Measurements from ENCODE around the gene PSPH. TPM values are rescaled to one million over a fixed set of nuclear protein-coding genes. Genes with fewer than 3 reads are reported as not detected.

The PSPH gene
- total and polyA plus RNA-seq, 2 donors (not counting 1 experiment from before 2014, with no cell fraction given) = 2.0 to 6.2 TPM

- peaks cover 43% of the 10 kb centered on the region for H4K20me1 ChIP-seq (ENCODE audit: control insufficient read depth, insufficient read depth, low read length, poor library complexity, severe bottlenecking)
- peaks cover 43% of the 10 kb centered on the region for H3K79me2 ChIP-seq (ENCODE audit: control insufficient read depth, insufficient read depth, low read length)
- ATAC-seq (ENCODE audit: low read depth) (no peak), DNase-seq (no peak)
- H3K4me3 Mint-ChIP-seq = no peak overlapping the region
- ChIA-PET POLR2A (no interaction called here), CTCF (no interaction called here)
- no peaks in the 10 kb centered on the region for H3K27me3 ChIP-seq (replicated peaks in 1 of 4; ENCODE audit: control extremely low read depth in 1 of 4, control insufficient read depth in 3 of 4, insufficient read depth in 4 of 4, low read length in 3 of 4)
- H3K27ac ChIP-seq (ENCODE audit: low read length in 2 of 2) = no peak overlapping the region
- H3K4me2 ChIP-seq (replicated peaks; ENCODE audit: low read depth, low read length, poor library complexity, severe bottlenecking) = no peak overlapping the region
- peaks cover 3 to 15% of the 10 kb centered on the region in 2 experiments for H3K36me3 ChIP-seq (replicated peaks in 1 of 2; ENCODE audit: control extremely low read depth in 1 of 2, control insufficient read depth in 1 of 2, extremely low read depth in 1 of 2, insufficient read depth in 2 of 2, low read length in 1 of 2)
- WGBS (ENCODE audit: insufficient coverage) = 100% methylated on average over 1 of the region's 7 CpGs
- H3K9ac ChIP-seq (ENCODE audit: low read length) = no peak overlapping the region
- H3K9me3 Mint-ChIP-seq (ENCODE audit: insufficient read depth) = no peaks in the 10 kb centered on the region
- no peaks in the 10 kb centered on the region for H3K9me3 ChIP-seq (ENCODE audit: control extremely low read depth in 1 of 3, control insufficient read depth in 2 of 3, insufficient read depth in 1 of 3, low read length in 2 of 3)
- H3K4me1 ChIP-seq (ENCODE audit: control insufficient read depth in 2 of 2, insufficient read depth in 2 of 2, low read length in 2 of 2) = no peaks in the 10 kb centered on the region
- no peak overlapping the region for H2AFZ ChIP-seq (ENCODE audit: insufficient read depth, low read depth, low read length, poor library complexity, severe bottlenecking)
- H3K4me3 ChIP-seq (ENCODE audit: control extremely low read depth in 1 of 5, extremely low read depth in 1 of 5, insufficient read depth in 1 of 5, low read depth in 2 of 5, low read length in 4 of 5) = no peak overlapping the region
- intact Hi-C loops (cut with micrococcal nuclease) = no loop called here
- no peak overlapping the region for H3K27ac Mint-ChIP-seq
- peaks cover 27% of the 10 kb centered on the region for H3K4me1 Mint-ChIP-seq
- no peaks in the 10 kb centered on the region for H3K27me3 Mint-ChIP-seq
- TF ChIP-seq CTCF (IDR thresholded peaks at IDR 0.05) (no peak), EZH2 (IDR thresholded peaks at IDR 0.05; ENCODE audit: borderline replicate concordance, insufficient read depth, low read depth, low read length, poor library complexity, severe bottlenecking) (no peak)
Measured at GRCh38 chr7:55973747-55974250, 77.4 kb downstream of the PSPH start.

GRCh38 chr7:55970978-55971377, 80.3 kb downstream of the PSPH start:
- H3K4me2 ChIP-seq (replicated peaks; ENCODE audit: low read depth, low read length, poor library complexity, severe bottlenecking) = no peak overlapping the region
- H3K9me3 ChIP-seq (ENCODE audit: control extremely low read depth in 1 of 3, control insufficient read depth in 2 of 3, insufficient read depth in 1 of 3, low read length in 2 of 3) = no peaks in the 10 kb centered on the region
- H3K4me1 ChIP-seq (ENCODE audit: control insufficient read depth in 2 of 2, insufficient read depth in 2 of 2, low read length in 2 of 2) = no peaks in the 10 kb centered on the region
- H4K20me1 ChIP-seq (ENCODE audit: control insufficient read depth, insufficient read depth, low read length, poor library complexity, severe bottlenecking) = peaks cover 48% of the 10 kb centered on the region
- H2AFZ ChIP-seq (ENCODE audit: insufficient read depth, low read depth, low read length, poor library complexity, severe bottlenecking) = no peak overlapping the region
- no peak overlapping the region for H3K27ac ChIP-seq (ENCODE audit: low read length in 2 of 2)
- peaks cover 2 to 3% of the 10 kb centered on the region in 2 experiments for H3K36me3 ChIP-seq (replicated peaks in 1 of 2; ENCODE audit: control extremely low read depth in 1 of 2, control insufficient read depth in 1 of 2, extremely low read depth in 1 of 2, insufficient read depth in 2 of 2, low read length in 1 of 2)
- peaks cover 54% of the 10 kb centered on the region for H3K79me2 ChIP-seq (ENCODE audit: control insufficient read depth, insufficient read depth, low read length)
- CTCF ChIA-PET = interaction anchor here (1.1 kb wide), 1 partner anchor 13 kb away, joined by 3 read pairs; no protein-coding TSS in a partner anchor
- Mint-ChIP-seq H3K4me1 (peaks cover 30% of the 10 kb centered on the region), H3K27me3 (no peaks in the 10 kb centered on the region), H3K27ac (no peak overlapping the region), H3K9me3 (ENCODE audit: insufficient read depth) (no peaks in the 10 kb centered on the region), H3K4me3 (no peak overlapping the region)
- TF ChIP-seq EZH2 (IDR thresholded peaks at IDR 0.05; ENCODE audit: borderline replicate concordance, insufficient read depth, low read depth, low read length, poor library complexity, severe bottlenecking) (no peak), CTCF (IDR thresholded peaks at IDR 0.05) (no peak)
- POLR2A ChIA-PET = no interaction called here
- WGBS (ENCODE audit: insufficient coverage) = 94% methylated on average over 5 of the region's 8 CpGs
- H3K9ac ChIP-seq (ENCODE audit: low read length) = no peak overlapping the region
- ATAC-seq (ENCODE audit: low read depth) (no peak), DNase-seq (no peak)
- no peaks in the 10 kb centered on the region for H3K27me3 ChIP-seq (replicated peaks in 1 of 4; ENCODE audit: control extremely low read depth in 1 of 4, control insufficient read depth in 3 of 4, insufficient read depth in 4 of 4, low read length in 3 of 4)
- intact Hi-C loops (cut with micrococcal nuclease) = no loop called here
- no peak overlapping the region for H3K4me3 ChIP-seq (ENCODE audit: control extremely low read depth in 1 of 5, extremely low read depth in 1 of 5, insufficient read depth in 1 of 5, low read depth in 2 of 5, low read length in 4 of 5)
